ENCODE results near the gene TMCC2.

GRCh38 chr1:205298191-205298994, 70.6 kb downstream of the TMCC2 start:
- TF ChIP-seq CTCF (conservative IDR thresholded peaks at IDR 0.05; ENCODE audit: low read depth in 2 of 2) = no peak
- no peak for TF ChIP-seq REST (IDR thresholded peaks at IDR 0.05; ENCODE audit: unreplicated experiment)
- no peak for TF ChIP-seq ETS1 (IDR thresholded peaks at IDR 0.05)
- TF ChIP-seq POLR2AphosphoS5 (IDR thresholded peaks at IDR 0.05; ENCODE audit: low read depth) = no peak
- no peak for TF ChIP-seq JUNB (IDR thresholded peaks at IDR 0.05; ENCODE audit: unreplicated experiment)
- TF ChIP-seq EZH2 (IDR thresholded peaks at IDR 0.05; ENCODE audit: low read depth, unreplicated experiment) = no peak

Measured in GM23338 (cell line).